IPS DF 4.7 (cell line): ENCODE results near the gene IMMP2L.
"Not testable (repeated sequence)": the region's sequence is repeated elsewhere in the genome, so short reads cannot be mapped to it uniquely, and the experiment has no call there.

Experiments used
- DNase-seq: peaks from one replicate; pipeline ENCODE4 v3.0.0-alpha.2; 2013; ENCODE audit warnings: low spot score; ENCODE audit errors: extremely low read depth

IMMP2L gene

GRCh38 chr7:111460695-111461094 is 101.6 kb downstream of the IMMP2L start:
- no peak for DNase-seq

GRCh38 chr7:111459757-111460280 is 102.5 kb downstream of the IMMP2L start:
- DNase-seq, result no peak

- DNase-seq, result no peak
Observed at GRCh38 chr7:111459065-111459756, 103.1 kb downstream of the IMMP2L start.

GRCh38 chr7:111450705-111451104 is 111.6 kb downstream of the IMMP2L start:
- DNase-seq, result not testable (repeated sequence)

- DNase-seq, result not testable (repeated sequence)
Observed at GRCh38 chr7:111447502-111447901, 114.8 kb downstream of the IMMP2L start.

- no peak for DNase-seq
Observed at GRCh38 chr7:111439977-111440376, 122.3 kb downstream of the IMMP2L start.

GRCh38 chr7:111438369-111439289 is 123.7 kb downstream of the IMMP2L start:
- no peak for DNase-seq

- DNase-seq, result no peak
Observed at GRCh38 chr7:111437736-111438135, 124.6 kb downstream of the IMMP2L start.

GRCh38 chr7:111436608-111437007 is 125.7 kb downstream of the IMMP2L start:
- DNase-seq, result no peak

GRCh38 chr7:111433426-111433825 is 128.9 kb downstream of the IMMP2L start:
- DNase-seq, result no peak

GRCh38 chr7:111429781-111430180 is 132.5 kb downstream of the IMMP2L start:
- DNase-seq, result no peak

GRCh38 chr7:111424768-111425167 is 137.5 kb downstream of the IMMP2L start:
- DNase-seq, result no peak

- no peak for DNase-seq
Observed at GRCh38 chr7:111414374-111414773, 147.9 kb downstream of the IMMP2L start.

GRCh38 chr7:111413739-111414138 is 148.6 kb downstream of the IMMP2L start:
- DNase-seq, result peak; percentile 83

GRCh38 chr7:111410899-111411298 is 151.4 kb downstream of the IMMP2L start:
- DNase-seq, result no peak

GRCh38 chr7:111409714-111410422 is 152.4 kb downstream of the IMMP2L start:
- no peak for DNase-seq

GRCh38 chr7:111408724-111409123 is 153.6 kb downstream of the IMMP2L start:
- no peak for DNase-seq

GRCh38 chr7:111407258-111407657 is 155.0 kb downstream of the IMMP2L start:
- no peak for DNase-seq

- DNase-seq, result no peak
Observed at GRCh38 chr7:111405621-111406020, 156.7 kb downstream of the IMMP2L start.

GRCh38 chr7:111401516-111401915 is 160.8 kb downstream of the IMMP2L start:
- no peak for DNase-seq

- DNase-seq, result no peak
Observed at GRCh38 chr7:111400088-111400487, 162.2 kb downstream of the IMMP2L start.

- DNase-seq, result no peak
Observed at GRCh38 chr7:111394891-111395290, 167.4 kb downstream of the IMMP2L start.
